Activated naive CD8-positive, alpha-beta T cell treated with anti-CD3 and anti-CD28 coated beads for 36 hours (primary cell): ENCODE results near the gene FRMD7. TPM values are rescaled to one million over a fixed set of nuclear protein-coding genes. Genes with fewer than 3 reads are reported as not detected.

Source experiments
- DNase-seq: peaks from one replicate; pipeline ENCODE4 v3.0.0; 2021
- H3K27ac Mint-ChIP-seq: one replicate; pipeline ENCODE4 v1.8.0; 2022; ENCODE audit warnings: mild to moderate bottlenecking, moderate library complexity, mixed read lengths
- H3K27me3 Mint-ChIP-seq: one replicate; pipeline ENCODE4 v1.8.0; 2022; ENCODE audit warnings: mild to moderate bottlenecking, mixed read lengths
- H3K36me3 Mint-ChIP-seq: one replicate; pipeline ENCODE4 v1.8.0; 2021; ENCODE audit warnings: mild to moderate bottlenecking, mixed read lengths
- H3K4me1 Mint-ChIP-seq: one replicate; pipeline ENCODE4 v1.8.0; 2021; ENCODE audit warnings: mixed read lengths
- H3K4me3 Mint-ChIP-seq: one replicate; pipeline ENCODE4 v1.8.0; 2022; ENCODE audit warnings: mild to moderate bottlenecking, moderate library complexity, mixed read lengths
- H3K9me3 Mint-ChIP-seq: one replicate; pipeline ENCODE4 v1.8.0; 2022; ENCODE audit warnings: mixed read lengths
- total RNA-seq, 2 experiments: library from RNA; stranded (reverse); gene quantifications; one replicate each; pipeline ENCODE4 v1.2.3, GENCODE V29; 2021

The FRMD7 gene
- total RNA-seq, 2 experiments from 2014 or later = not detected

DNA sequence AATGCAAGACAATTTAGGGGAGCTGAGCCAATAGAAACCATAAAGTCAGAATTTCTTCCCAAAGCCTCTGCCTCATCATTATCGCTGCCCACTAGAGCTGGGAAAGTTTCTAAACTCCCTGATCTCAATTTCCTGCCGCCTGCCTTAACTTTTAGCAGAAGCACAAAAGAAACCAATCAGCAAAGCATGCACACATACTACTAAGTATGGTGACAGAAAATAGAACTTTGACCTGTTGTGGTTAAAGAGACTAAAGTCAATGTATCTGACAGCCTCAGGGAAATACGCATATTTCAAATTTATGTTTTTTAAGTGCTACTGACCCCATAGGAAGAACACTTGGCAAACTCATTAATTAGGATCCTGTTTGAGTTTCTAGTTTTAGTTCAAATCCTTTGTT, 94.7 kb downstream of the FRMD7 start:
- peaks cover 60% of the 10 kb centered on the region for H3K4me1 Mint-ChIP-seq
- DNase-seq = no peak
- H3K27ac Mint-ChIP-seq = no peak overlapping the region
- H3K9me3 Mint-ChIP-seq = no peaks in the 10 kb centered on the region
- H3K4me3 Mint-ChIP-seq = no peak overlapping the region
- H3K27me3 Mint-ChIP-seq = no peaks in the 10 kb centered on the region
- H3K36me3 Mint-ChIP-seq = peaks cover 36% of the 10 kb centered on the region

DNA sequence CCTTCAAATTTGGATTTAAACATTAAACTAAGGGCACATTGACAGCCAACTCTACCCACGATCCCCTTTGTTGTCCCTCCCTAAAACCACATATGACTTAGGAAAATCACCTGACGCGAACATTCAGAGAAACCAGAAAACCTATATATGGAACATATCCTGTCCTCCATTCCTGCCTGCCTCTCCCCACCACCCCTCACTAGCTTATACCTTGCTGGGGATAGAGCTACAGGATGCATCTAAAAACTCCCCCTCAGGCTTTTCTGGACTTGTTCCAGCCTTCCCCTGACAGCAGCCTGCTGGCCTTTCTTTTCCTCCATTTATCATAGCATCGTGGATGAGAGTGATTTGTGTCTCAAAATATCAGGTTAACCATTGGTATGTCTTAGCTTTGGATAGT, 96.0 kb downstream of the FRMD7 start:
- Mint-ChIP-seq H3K4me1 (peaks cover 62% of the 10 kb centered on the region), H3K27me3 (no peaks in the 10 kb centered on the region)

DNA sequence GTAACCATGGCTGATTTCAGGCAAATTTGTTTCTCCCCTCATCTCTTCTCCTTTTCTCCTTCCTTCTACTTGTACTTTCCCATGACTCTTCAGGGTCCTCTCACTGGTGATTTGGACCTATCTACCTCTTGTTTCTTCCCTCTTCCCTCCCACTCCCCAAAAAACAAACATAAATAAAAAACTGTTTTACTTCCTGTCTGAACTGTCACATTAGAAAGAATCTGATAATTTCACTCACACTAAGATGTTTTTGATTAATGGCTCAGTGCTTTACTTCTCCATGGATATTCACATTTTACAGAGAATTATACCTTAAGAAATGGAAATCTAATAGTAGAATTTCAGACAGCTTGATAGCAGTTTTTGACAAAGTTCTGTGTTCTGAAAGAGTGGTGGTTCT, 97.6 kb downstream of the FRMD7 start:
- peaks cover 62% of the 10 kb centered on the region for H3K4me1 Mint-ChIP-seq
- H3K36me3 Mint-ChIP-seq = peaks cover 43% of the 10 kb centered on the region
- no peak overlapping the region for H3K4me3 Mint-ChIP-seq
- no peak overlapping the region for H3K27ac Mint-ChIP-seq
- DNase-seq = no peak
- H3K9me3 Mint-ChIP-seq = no peaks in the 10 kb centered on the region
- H3K27me3 Mint-ChIP-seq = no peaks in the 10 kb centered on the region

More for the DNA sequence above, 96.0 kb downstream of the FRMD7 start:
- peaks cover 43% of the 10 kb centered on the region for H3K36me3 Mint-ChIP-seq
- no peak overlapping the region for H3K4me3 Mint-ChIP-seq
- H3K27ac Mint-ChIP-seq = peak overlapping the region; percentile 71
- H3K9me3 Mint-ChIP-seq = no peaks in the 10 kb centered on the region
- no peak for DNase-seq

Other genes with a start within 250 kb of the FRMD7 start
- 10 to 100 TPM; 76.4 TPM for gene STK26, start 104.7 kb downstream of the FRMD7 start, total RNA-seq
- 10 to 100 TPM; 30.6 to 34.5 TPM for gene RAP2C, start 91.4 kb upstream of the FRMD7 start, total RNA-seq